Gastroesophageal sphincter (tissue), 4 donors: Measurements from ENCODE around the gene PDE8B. TPM values are rescaled to one million over a fixed set of nuclear protein-coding genes. Genes with fewer than 3 reads are reported as not detected.

Experiments
- ATAC-seq: fragments of 150-250 bp; one replicate; pipeline ENCODE4 v1.9.1; 2016; ENCODE audit warnings: mild to moderate bottlenecking, moderate library complexity
- H3K27ac ChIP-seq, 4 donors: fragments of 200-600 bp; sonication (generic) in 3 of 4; 1 replicate in 3 of 4; 2 replicates in 1 of 4; pipeline ENCODE4 v1.5.1; 2016 to 2019
- H3K27me3 ChIP-seq: fragments of 200-600 bp; sonication (generic); one replicate; pipeline ENCODE4 v1.5.1; 2019
- H3K36me3 ChIP-seq, 2 donors: fragments of 200-600 bp; sonication (generic); one replicate each; pipeline ENCODE4 v1.5.1; 2019; ENCODE audit warnings: control low read depth in 1 of 2
- H3K4me1 ChIP-seq, 3 donors: fragments of 200-600 bp; sonication (generic); 1 replicate in 2 of 3; 2 replicates in 1 of 3; pipeline ENCODE4 v1.5.1; 2016 to 2019; ENCODE audit warnings: control low read depth in 2 of 3
- H3K4me3 ChIP-seq, 2 donors: fragments of 200-600 bp; sonication (generic); one replicate each; pipeline ENCODE4 v1.5.1; 2019; ENCODE audit warnings: mild to moderate bottlenecking in 1 of 2, moderate library complexity in 1 of 2
- H3K9me3 ChIP-seq, 3 donors: fragments of 200-600 bp; sonication (generic); one replicate each; pipeline ENCODE4 v1.5.1; 2017 to 2019; ENCODE audit warnings: control low read depth in 2 of 3
- CTCF ChIP-seq, 4 experiments: fragments of 200-600 bp in 2 of 4; fragments of 450-650 bp in 2 of 4; sonication (generic) in 1 of 4; IDR thresholded peaks; one replicate each; pipeline ENCODE4 v1.5.1; 2017 to 2019; ENCODE audit warnings: antibody characterized with exemption in 4 of 4, mild to moderate bottlenecking in 2 of 4, moderate library complexity in 2 of 4
- EP300 ChIP-seq: sonication (generic); formaldehyde crosslinking; IDR thresholded peaks from one replicate; pipeline ENCODE4 v1.6.1; 2017; ENCODE audit warnings: antibody characterized with exemption, mild to moderate bottlenecking
- POLR2A ChIP-seq, 2 donors: fragments of 450-650 bp; IDR thresholded peaks; one replicate each; pipeline ENCODE4 v1.6.1; 2017; ENCODE audit warnings: antibody characterized with exemption in 2 of 2, mild to moderate bottlenecking in 2 of 2, moderate library complexity in 1 of 2
- POLR2AphosphoS5 ChIP-seq: sonication (generic); formaldehyde crosslinking; IDR thresholded peaks from one replicate; pipeline ENCODE4 v1.6.1; 2017; ENCODE audit warnings: antibody characterized with exemption
- WGBS, 2 donors: methylation state at CpG; one replicate each; pipeline ENCODE4 v1.1.5; 2018; ENCODE audit warnings: low coverage in 1 of 2; 5-methylcytosine and 5-hydroxymethylcytosine counted together
- total RNA-seq, 4 donors: library from RNA; depleted of rRNA; stranded (reverse); fragments of >200 nt; gene quantifications; one replicate each; pipeline ENCODE4 v1.1.0, GENCODE V29; 2016

PDE8B gene
- total RNA-seq, 4 donors from 2014 or later: 0.96 to 11.0 (median 2.3) TPM

GRCh38 chr5:77396017-77396416, 185.5 kb downstream of the PDE8B start:
- no peaks in the 10 kb centered on the region for H3K4me1 ChIP-seq
- no peaks in the 10 kb centered on the region for H3K9me3 ChIP-seq
- no peak overlapping the region for H3K27ac ChIP-seq
- 100% methylated on average over 1 of the region's 1 CpG for WGBS, 2 donors
- H3K27me3 ChIP-seq: no peaks in the 10 kb centered on the region
- no peaks in the 10 kb centered on the region for H3K36me3 ChIP-seq
- ATAC-seq: no peak
- no peak overlapping the region for H3K4me3 ChIP-seq
- TF ChIP-seq CTCF (IDR thresholded peaks at IDR 0.05) (no peak), POLR2A (IDR thresholded peaks at IDR 0.05) (no peak), POLR2AphosphoS5 (no peak)

DNA sequence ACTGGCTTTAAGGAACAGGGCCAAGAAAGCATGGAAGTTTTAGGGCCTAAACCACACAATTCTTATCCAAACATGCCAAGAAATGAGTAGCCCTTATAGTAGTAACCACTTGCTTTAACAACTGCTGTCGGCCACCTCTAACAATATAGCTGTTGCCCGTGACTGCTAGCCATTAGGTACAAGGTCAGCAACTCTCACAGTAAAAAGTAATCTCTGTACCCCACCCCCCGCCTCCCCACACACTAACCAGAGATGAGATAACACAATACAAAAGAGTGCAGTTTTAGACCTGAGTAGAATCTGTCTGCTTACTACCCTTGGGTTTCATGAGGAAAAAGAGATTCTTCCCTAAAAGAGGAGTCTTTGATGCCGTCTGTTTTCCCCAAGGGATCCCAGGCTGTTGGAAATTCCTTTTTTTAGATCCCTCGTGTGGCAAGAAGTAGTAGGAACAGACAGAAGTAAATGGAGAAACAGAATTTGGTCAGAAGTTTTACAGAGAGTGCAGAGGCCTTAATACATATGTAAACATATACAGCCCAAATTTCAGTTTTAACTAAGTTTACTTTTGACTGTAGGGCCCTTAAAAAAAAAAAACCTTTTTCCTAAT, 187.3 kb downstream of the PDE8B start:
- no peaks in the 10 kb centered on the region for H3K36me3 ChIP-seq
- WGBS, 2 donors: 46 to 79% methylated on average over 2 to 5 of the region's 5 CpGs
- TF ChIP-seq POLR2AphosphoS5 (no peak), EP300 (no peak), POLR2A (IDR thresholded peaks at IDR 0.05) (no peak), CTCF (IDR thresholded peaks at IDR 0.05) (no peak)
- H3K9me3 ChIP-seq: no peaks in the 10 kb centered on the region
- no peak for ATAC-seq
- no peak overlapping the region for H3K27ac ChIP-seq
- H3K4me3 ChIP-seq: no peak overlapping the region
- H3K27me3 ChIP-seq: no peaks in the 10 kb centered on the region
- no peaks in the 10 kb centered on the region for H3K4me1 ChIP-seq

- no peak for ATAC-seq
- H3K27ac ChIP-seq: no peak overlapping the region
- WGBS, 2 donors: 100% methylated on average over 4 to 9 of the region's 13 CpGs
- no peaks in the 10 kb centered on the region for H3K4me1 ChIP-seq
- H3K36me3 ChIP-seq: no peaks in the 10 kb centered on the region
- TF ChIP-seq CTCF (IDR thresholded peaks at IDR 0.05) (no peak), POLR2AphosphoS5 (no peak), EP300 (no peak), POLR2A (IDR thresholded peaks at IDR 0.05) (no peak)
- H3K4me3 ChIP-seq: no peak overlapping the region
- H3K9me3 ChIP-seq: no peaks in the 10 kb centered on the region
- H3K27me3 ChIP-seq: no peaks in the 10 kb centered on the region
These were observed 188.0 kb downstream of the PDE8B start for GRCh38 chr5:77398458-77398857.

- no peak for ATAC-seq
- H3K9me3 ChIP-seq: no peaks in the 10 kb centered on the region
- TF ChIP-seq CTCF (IDR thresholded peaks at IDR 0.05): no peak
- no peak for TF ChIP-seq EP300
- TF ChIP-seq POLR2AphosphoS5: no peak
- TF ChIP-seq POLR2A (IDR thresholded peaks at IDR 0.05): no peak
- H3K27ac ChIP-seq: no peak overlapping the region
- no peaks in the 10 kb centered on the region for H3K27me3 ChIP-seq
- no peaks in the 10 kb centered on the region for H3K4me1 ChIP-seq
- no peaks in the 10 kb centered on the region for H3K36me3 ChIP-seq
- H3K4me3 ChIP-seq: no peak overlapping the region
- 61 to 97% methylated on average over 4 to 6 of the region's 8 CpGs for WGBS, 2 donors
These were observed 188.4 kb downstream of the PDE8B start for GRCh38 chr5:77398896-77399295.

DNA sequence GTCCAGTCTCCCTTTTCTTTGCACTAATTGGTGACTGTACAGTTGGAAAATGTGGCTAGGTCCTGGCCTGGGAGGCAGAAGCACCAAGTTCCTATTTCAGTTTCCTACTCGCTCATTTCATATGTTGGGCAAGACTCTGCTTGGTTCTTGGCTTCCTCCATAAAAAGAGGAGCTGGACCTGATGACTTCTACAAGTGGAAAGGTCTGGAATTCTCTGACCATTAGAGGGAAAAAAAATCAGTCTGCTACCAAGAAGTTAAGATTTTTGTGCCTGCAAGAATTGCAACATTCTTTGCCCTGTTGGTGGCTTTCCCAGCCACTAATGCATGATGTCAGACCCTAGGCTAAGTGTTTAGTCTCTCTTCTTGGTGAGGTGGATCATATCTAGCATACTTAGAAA, 190.2 kb downstream of the PDE8B start:
- Histone ChIP-seq H3K27ac (no peak overlapping the region), H3K4me3 (no peak overlapping the region), H3K36me3 (no peaks in the 10 kb centered on the region), H3K4me1 (peaks cover 0 to 7% (median 0%) of the 10 kb centered on the region in 3 donors), H3K9me3 (no peaks in the 10 kb centered on the region), H3K27me3 (no peaks in the 10 kb centered on the region)
- 80 to 82% methylated on average over 1 of the region's 1 CpG for WGBS, 2 donors
- no peak for ATAC-seq
- no peak for TF ChIP-seq POLR2AphosphoS5
- no peak for TF ChIP-seq CTCF (IDR thresholded peaks at IDR 0.05)
- TF ChIP-seq POLR2A (IDR thresholded peaks at IDR 0.05): no peak
- no peak for TF ChIP-seq EP300
